Activated CD4-positive, alpha-beta T cell treated with anti-CD3 and anti-CD28 coated beads, Interleukin-2, amount 50 U/mL, for 48 hours (primary cell): ENCODE results near the gene POLR2L.

Source experiments
- DNase-seq, 2 experiments: peaks; one replicate each; pipeline ENCODE4 v3.0.0-alpha.2; 2020

Gene POLR2L

DNA sequence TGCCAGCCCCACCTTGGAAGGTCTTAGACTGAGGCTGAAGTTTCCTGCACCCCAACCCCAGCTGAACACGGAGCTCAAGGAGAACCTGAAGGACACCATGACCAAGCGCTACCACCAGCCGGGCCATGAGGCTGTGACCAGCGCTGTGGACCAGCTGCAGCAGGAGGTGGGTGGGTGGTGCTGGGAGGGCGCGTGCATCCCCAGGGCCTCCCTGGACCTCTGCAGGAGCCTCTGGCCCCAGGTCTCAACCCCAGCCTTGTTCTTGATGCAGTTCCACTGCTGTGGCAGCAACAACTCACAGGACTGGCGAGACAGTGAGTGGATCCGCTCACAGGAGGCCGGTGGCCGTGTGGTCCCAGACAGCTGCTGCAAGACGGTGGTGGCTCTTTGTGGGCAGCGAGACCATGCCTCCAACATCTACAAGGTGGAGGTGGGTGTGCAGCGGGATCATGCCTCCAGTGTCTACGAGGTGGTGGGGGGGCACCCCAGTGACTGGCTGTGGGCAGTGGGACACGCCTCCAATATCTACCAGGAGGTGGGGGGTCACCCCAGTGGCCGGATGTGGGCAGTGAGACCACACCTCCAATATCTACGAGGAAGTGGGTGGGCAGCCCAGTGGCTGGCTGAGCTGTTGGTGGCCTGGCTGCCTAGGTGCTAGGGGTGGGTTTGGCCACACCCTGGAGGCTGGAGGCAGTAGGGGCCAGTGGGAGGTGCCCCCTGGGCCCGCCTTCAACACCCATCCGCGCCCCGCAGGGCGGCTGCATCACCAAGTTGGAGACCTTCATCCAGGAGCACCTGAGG lies 4.9 kb downstream of the POLR2L start:
- no peak for DNase-seq

DNA sequence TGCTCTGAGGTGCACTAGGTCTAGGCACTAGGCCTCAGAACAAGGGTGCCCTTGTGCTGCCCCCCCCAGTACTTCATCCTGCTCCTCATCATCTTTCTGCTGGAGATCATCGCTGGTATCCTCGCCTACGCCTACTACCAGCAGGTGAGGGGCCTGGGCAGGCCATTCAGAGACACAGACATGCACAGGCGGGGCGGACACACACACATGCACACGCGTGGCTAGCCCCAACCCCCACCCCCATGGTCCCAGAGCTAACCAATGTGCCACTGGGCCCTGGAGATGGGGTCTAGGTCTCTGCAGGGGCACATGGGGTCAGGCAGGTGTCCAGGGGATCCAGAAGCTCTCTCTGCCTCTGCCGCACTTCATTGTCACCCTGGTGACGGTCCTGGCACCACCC lies 5.6 kb downstream of the POLR2L start:
- no peak for DNase-seq

DNA sequence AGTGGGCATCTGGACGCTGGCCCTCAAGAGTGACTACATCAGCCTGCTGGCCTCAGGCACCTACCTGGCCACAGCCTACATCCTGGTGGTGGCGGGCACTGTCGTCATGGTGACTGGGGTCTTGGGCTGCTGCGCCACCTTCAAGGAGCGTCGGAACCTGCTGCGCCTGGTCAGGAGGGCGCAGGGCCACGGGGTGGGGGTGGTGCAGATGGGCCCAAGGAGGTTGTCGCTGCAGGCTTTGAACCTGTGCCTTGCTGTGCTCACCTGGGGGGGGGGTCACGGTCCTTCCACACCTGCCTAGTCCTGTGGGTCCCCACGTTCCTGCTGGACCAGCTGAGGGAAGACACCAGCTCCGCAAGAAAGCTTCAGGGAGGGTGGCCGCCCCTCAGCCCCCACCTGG lies 6.1 kb downstream of the POLR2L start:
- DNase-seq: no peak

DNA sequence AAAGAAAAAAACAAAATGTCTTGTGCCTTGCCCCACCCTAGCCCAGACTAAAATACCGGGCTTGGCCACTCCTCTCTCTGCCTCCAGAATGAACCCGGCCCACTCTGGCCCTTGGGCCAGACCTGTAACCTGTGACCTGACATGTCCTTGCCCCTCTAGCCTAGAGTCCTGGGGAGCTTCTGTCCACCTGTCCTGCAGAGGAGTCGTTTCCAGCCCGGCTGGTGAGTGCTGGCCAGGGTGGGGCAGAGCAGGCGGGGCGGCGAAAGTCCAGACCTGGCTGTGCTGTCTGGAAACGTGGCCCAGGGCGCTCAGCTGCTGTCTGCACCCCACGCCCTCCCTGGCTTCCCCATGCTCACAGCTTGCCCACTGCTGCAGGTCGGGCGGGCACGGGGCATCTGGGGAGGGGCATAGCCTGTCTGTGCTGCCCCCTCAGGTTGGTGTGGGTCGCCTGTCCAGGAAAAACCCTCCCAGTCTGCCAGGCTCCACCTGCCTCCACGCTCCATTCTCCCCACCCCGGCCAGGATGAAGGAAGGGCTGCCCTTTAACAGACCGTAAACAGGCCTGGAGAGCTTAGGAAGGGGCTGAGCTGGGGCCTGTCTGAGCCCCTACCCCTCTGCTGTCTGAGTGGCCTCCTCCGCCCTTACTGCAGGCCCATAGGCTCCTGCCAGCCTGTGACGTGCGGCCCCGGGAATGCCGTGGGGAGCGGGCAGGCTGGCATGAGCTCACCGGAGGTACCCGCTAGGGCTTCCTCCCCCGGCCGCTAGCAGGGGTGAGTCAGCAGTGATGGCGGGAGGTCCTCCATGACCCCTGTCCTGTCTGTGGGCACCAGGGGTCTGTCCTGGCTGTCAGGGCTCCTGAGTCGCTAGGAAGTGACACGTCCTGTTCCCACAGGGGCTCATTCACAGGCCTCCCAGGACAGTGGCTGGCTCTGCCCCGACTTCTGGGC lies 7.7 kb downstream of the POLR2L start:
- no peak for DNase-seq

- no peak for DNase-seq
Measured at GRCh38 chr11:833849-834311, 8.4 kb downstream of the POLR2L start.

- peak in 1 of 2 experiments; percentile 44 for DNase-seq
Measured at GRCh38 chr11:833114-833791, 9.1 kb downstream of the POLR2L start.

- DNase-seq: peak in 1 of 2 experiments; percentile 53
Measured at GRCh38 chr11:832529-833113, 9.7 kb downstream of the POLR2L start, which contains the start of gene CD151. Gene CD151 (plus strand): TSS chr11:832952. CDS start chr11:836070, 3,118 bp downstream.

- no peak for DNase-seq
Measured at GRCh38 chr11:831961-832528, 10.3 kb downstream of the POLR2L start.

- no peak for DNase-seq
Measured at GRCh38 chr11:831118-831864, 11.0 kb downstream of the POLR2L start.

GRCh38 chr11:830295-831117 lies 11.8 kb downstream of the POLR2L start:
- peak; percentile 67 to 71 for DNase-seq

DNA sequence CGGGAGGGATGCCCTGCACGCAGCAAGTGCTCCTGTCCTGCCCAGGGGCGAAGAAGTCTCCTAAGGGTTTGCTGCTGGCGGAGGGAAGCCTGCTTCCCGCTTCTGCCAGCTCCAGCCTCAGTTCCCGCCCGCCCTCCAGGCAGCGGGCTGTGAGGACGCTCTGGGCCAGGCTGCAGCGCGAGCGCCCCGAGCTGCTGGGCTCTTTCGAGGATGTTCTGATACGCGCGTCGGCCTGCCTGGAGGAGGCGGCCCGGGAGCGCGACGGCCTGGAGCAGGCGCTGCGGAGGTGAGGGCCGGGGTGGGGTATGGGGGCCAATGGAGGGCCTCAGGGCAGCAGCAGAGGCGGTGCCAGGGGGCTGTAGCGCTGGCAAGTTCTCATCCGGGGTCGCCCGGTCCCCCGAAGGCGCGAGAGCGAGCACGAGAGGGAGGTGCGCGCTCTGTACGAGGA lies 12.5 kb downstream of the POLR2L start:
- DNase-seq: no peak

DNA sequence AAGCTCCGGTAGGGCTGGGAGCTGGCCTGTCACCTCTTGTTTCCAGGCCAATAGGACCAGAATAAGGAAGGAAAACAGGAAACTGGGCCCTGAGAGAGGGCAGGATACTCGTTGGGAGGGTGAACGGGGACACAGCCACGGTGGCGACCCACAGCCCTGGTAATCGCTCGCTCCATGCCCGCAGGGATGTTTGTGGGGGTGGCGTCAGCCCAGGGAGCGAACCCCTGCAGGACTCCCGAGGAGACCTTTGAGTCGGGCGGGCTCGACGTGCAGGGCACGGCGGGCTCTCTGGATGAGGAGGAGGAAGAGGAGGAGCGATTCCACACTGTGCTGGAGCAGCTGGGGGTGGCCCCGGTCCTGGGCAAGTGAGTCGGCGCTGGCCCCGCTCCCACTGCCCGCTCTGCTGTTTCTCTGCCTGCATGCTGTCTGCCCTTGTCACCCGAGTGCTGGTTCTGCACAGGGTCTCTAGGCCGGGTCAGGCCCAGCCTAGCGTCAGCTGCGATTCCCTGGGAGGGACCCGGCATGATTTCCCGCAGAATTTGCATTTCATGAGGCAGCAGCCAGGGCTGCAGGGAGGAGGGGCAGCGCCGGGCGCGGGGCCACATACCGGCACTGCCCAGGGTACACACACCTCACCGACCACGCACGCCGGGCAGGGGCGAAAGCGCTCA lies 13.0 kb downstream of the POLR2L start:
- DNase-seq: no peak

- no peak for DNase-seq
Measured at GRCh38 chr11:828506-829175, 13.7 kb downstream of the POLR2L start.

DNA sequence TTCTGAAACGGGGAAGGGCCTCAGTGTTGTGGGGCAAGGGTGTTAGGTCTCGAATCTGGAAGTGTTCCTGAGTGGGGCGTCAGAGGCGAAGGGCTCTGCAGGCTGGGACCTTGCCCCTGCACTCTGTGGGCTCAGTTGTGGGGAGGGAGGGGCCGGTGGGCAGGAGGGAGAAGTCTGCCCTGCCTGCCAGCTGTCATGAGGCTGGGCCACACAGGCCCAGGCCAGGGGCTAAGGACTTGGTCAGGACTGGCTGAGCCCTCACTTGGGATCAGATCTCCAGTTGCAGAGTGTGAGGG lies 14.5 kb downstream of the POLR2L start, which contains the start of gene CRACR2B:
CRACR2B (plus strand) TSS at position 23 of the 296 bp plus-strand sequence. CDS start 689 bp downstream, outside the sequence.
- no peak for DNase-seq

- DNase-seq: no peak
Measured at GRCh38 chr11:827146-827896, 15.0 kb downstream of the POLR2L start.

GRCh38 chr11:826836-827145 lies 15.5 kb downstream of the POLR2L start:
- DNase-seq: no peak

GRCh38 chr11:826227-826621 lies 16.1 kb downstream of the POLR2L start:
- no peak for DNase-seq

- no peak for DNase-seq
Measured at GRCh38 chr11:825366-826226, 16.7 kb downstream of the POLR2L start.
